GM19397 (cell line): ENCODE data around the gene SPOCK1.
"Not testable (repeated sequence)": the region's sequence is repeated elsewhere in the genome, so short reads cannot be mapped to it uniquely, and the experiment has no call there.

Source experiments
- ATAC-seq: cut with Tn5 transposase; IDR thresholded peaks from one replicate; pipeline ENCODE4 v1.9.1; 2021; ENCODE audit warnings: mild to moderate bottlenecking, moderate library complexity; ENCODE audit not compliant: unreplicated experiment

SPOCK1 gene

GRCh38 chr5:137498736-137499505 lies at the start of gene SPOCK1:
SPOCK1 (minus strand) TSS chr5:137499326.
- peak; percentile 98 for ATAC-seq

- ATAC-seq = no peak
Measured at GRCh38 chr5:137545956-137546355, 46.8 kb upstream of the SPOCK1 start.

GRCh38 chr5:137535449-137535848 lies 36.3 kb upstream of the SPOCK1 start:
- not testable (repeated sequence) for ATAC-seq

GRCh38 chr5:137533963-137534362 lies 34.8 kb upstream of the SPOCK1 start:
- no peak for ATAC-seq

- ATAC-seq = no peak
Measured at GRCh38 chr5:137531266-137531665, 32.1 kb upstream of the SPOCK1 start.

- ATAC-seq = no peak
Measured at GRCh38 chr5:137521246-137521645, 22.1 kb upstream of the SPOCK1 start.

GRCh38 chr5:137516961-137517360 lies 17.8 kb upstream of the SPOCK1 start:
- no peak for ATAC-seq

GRCh38 chr5:137516251-137516797 lies 17.2 kb upstream of the SPOCK1 start:
- no peak for ATAC-seq

- no peak for ATAC-seq
Measured at GRCh38 chr5:137515238-137515637, 16.1 kb upstream of the SPOCK1 start.

- ATAC-seq = no peak
Measured at GRCh38 chr5:137510671-137511070, 11.5 kb upstream of the SPOCK1 start.

- no peak for ATAC-seq
Measured at GRCh38 chr5:137507150-137507549, 8.0 kb upstream of the SPOCK1 start.

- ATAC-seq = no peak
Measured at GRCh38 chr5:137506296-137506695, 7.2 kb upstream of the SPOCK1 start.

GRCh38 chr5:137504916-137505315 lies 5.8 kb upstream of the SPOCK1 start:
- no peak for ATAC-seq

- no peak for ATAC-seq
Measured at GRCh38 chr5:137503456-137503855, 4.3 kb upstream of the SPOCK1 start.

- ATAC-seq = no peak
Measured at GRCh38 chr5:137502632-137503031, 3.5 kb upstream of the SPOCK1 start.

- no peak for ATAC-seq
Measured at GRCh38 chr5:137501846-137502406, 2.8 kb upstream of the SPOCK1 start.

GRCh38 chr5:137501226-137501625 lies 2.1 kb upstream of the SPOCK1 start:
- ATAC-seq = no peak

- ATAC-seq = no peak
Measured at GRCh38 chr5:137500615-137501225, 1.6 kb upstream of the SPOCK1 start.

GRCh38 chr5:137499506-137499847 lies 351 bp upstream of the SPOCK1 start:
- ATAC-seq = not testable (repeated sequence)

GRCh38 chr5:137498301-137498735 lies 808 bp downstream of the SPOCK1 start:
- no peak for ATAC-seq

- no peak for ATAC-seq
Measured at GRCh38 chr5:137497396-137498290, 1.5 kb downstream of the SPOCK1 start.
